Fibroblast of skin of abdomen (primary cell): ENCODE data around the gene AMH. TPM values are rescaled to one million over a fixed set of nuclear protein-coding genes. Genes with fewer than 3 reads are reported as not detected.
"Not testable (repeated sequence)": the region's sequence is repeated elsewhere in the genome, so short reads cannot be mapped to it uniquely, and the experiment has no call there.

Experiments
- DNase-seq: peaks from one replicate; pipeline ENCODE4 v3.0.0-alpha.2; 2013
- polyA plus RNA-seq, 2 experiments: library from polyadenylated mRNA; unstranded; fragments of 120-200 nt; gene quantifications; one replicate each; pipeline ENCODE4 v1.2.1, GENCODE V29; 2013; ENCODE audit not compliant: insufficient read length in 2 of 2

AMH gene
- polyA plus RNA-seq (2013, experiment 1 of 2; ENCODE audit: insufficient read length), result 1.1 TPM
- 0.84 TPM for polyA plus RNA-seq (2013, experiment 2 of 2; ENCODE audit: insufficient read length)

DNA sequence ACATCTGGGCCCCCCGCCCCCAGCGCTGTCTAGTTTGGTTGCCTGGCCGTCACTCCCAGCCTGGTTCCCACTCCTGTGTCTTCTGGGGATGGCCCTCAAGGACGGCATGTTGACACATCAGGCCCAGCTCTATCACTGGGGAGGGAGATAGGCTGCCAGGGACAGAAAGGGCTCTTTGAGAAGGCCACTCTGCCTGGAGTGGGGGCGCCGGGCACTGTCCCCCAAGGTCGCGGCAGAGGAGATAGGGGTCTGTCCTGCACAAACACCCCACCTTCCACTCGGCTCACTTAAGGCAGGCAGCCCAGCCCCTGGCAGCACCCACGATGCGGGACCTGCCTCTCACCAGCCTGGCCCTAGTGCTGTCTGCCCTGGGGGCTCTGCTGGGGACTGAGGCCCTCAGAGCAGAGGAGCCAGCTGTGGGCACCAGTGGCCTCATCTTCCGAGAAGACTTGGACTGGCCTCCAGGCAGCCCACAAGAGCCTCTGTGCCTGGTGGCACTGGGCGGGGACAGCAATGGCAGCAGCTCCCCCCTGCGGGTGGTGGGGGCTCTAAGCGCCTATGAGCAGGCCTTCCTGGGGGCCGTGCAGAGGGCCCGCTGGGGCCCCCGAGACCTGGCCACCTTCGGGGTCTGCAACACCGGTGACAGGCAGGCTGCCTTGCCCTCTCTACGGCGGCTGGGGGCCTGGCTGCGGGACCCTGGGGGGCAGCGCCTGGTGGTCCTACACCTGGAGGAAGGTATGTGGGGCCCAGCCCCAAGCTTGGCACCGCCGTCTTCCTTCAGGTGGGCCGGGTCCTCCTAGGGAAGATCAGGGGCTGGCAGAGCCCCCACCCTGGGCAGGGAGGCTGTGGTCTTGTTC is at the start of gene AMH:
Gene AMH, plus strand, starts transcription at position 314 of the 857 bp plus-strand sequence. Its CDS starts 10 bp downstream, at position 324.
- DNase-seq, result no peak

DNA sequence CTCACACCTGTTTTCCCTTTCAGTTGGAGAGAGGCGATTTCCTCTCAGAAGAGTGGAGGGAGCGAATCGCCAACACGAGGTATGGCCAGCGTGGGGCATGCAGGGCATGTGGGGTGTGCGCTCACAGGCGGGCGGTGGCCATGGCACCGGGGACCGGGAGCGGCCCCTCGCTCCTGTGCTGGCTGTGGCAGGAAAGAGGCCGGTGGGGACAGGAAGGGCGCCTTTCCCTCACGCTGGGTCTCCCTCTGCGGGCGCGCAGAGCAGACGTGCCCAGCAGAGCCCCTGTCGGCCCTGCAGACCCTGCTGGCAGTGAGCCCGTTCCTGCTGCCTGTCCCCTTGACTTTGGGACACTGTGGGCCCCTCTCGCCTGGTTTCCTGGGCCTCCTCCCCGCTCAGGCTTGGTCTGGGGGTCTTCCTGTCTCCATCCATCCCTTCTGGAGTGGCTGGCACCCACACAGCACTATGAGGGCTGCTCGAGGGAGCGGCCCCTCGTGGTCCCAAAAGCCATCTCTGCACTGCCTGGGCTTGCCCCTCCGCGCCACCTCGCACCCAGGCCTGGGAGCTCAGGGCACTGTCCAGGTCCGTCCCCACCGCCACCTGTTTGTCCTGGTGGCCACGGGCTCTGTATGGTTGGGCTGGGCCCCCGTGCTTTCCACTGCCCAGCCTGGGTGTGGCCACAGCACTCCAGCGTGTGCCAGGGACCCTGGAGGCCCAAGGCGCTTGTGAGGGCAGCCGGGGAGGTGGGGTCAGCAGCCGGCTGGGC is 49.1 kb upstream of the AMH start:
- no peak for DNase-seq

DNA sequence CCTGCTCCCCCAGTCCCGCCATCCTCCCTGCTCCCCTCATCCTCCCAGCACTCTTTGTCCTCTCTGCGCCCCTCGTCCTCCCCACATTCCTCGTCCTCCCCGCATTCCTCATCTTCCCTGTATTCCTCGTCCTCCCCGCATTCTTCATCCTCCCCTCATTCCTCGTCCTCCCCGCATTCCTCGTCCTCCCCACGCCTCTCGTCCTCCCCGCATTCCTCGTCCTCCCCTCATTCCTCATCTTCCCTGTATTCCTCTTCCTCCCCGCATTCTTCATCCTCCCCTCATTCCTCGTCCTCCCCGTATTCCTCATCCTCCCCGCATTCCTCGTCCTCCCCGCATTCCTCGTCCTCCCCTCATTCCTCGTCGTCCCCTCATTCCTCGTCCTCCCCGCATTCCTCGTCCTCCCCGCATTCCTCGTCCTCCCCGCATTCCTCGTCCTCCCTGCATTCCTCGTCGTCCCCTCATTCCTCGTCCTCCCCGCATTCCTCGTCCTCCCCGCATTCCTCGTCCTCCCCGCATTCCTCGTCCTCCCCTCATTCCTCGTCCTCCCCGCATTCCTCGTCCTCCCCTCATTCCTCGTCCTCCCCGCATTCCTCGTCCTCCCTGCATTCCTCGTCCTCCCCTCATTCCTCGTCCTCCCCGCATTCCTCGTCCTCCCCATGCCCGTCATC is 48.4 kb upstream of the AMH start:
- not testable (repeated sequence) for DNase-seq

DNA sequence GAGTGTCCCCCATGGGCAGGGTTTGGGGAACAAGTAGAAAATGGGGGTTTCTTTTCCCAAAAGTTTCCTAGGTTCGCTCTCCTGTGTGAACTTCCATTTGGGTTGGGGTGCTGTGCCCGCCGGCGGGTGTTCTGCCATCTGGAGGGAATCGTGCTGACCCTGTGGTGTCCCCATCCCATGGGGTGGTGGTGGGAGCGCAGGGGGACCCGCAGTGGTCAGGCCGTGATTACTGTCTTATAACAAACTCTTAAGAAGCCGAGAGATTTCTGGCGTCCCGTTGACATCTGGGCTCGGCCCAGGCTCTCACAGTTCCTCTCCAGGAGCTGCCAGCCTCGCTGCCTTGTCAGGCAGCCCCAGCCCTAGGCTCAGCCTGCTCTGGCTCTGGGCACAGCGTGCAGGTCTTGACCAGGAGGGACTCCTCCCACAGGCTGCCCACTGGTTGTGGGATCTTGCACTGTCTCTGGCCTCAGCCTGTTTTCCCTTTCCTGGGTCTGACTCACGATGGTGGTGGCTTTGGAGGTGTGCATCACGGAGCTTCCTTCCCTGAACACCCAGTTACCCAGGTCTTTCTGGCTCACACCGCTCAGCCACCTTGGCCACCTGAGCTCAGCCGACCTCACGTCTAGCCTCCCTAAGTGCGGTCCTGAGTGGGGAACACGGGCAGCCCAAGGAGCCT is 47.5 kb upstream of the AMH start:
- DNase-seq, result no peak

DNA sequence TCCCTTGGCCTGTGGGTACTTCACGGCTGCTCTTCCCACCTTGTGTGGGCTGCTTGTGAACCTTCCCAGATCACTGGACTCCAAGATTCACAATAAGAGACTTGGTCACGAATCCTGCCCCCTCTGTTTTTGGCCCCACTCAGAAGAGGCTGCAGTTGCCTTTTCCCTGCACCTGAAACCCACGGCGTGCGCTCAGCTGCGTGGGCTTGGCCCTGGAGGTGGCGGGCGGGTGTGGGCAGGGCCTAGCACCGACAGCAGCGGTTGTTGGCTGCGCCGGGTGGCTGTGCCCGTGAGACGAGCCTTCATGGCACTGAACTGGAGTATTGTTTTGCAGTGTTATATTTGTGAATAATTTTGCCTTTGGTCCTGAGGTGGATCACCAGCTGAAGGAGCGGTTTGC is 46.8 kb upstream of the AMH start:
- DNase-seq, result no peak

DNA sequence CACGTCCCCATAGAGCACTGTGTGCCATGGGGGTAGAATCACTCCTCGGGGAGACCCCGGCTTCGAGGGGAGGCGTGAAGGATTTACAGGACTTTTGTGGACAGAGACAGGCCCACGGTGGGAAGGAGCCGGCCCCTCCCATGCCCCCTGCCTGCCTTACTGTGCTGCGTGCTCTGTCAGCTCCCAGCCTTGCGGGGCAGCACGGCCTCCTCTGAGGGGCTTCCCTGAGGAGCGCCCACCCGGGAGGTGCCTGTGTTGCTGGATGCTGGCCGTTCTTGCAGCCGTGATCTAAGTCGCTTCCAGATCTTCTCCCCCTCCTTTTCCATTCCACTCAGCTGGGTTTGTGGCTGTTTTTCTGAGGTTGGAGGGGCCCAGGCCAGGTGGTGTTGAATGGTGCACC is 42.1 kb upstream of the AMH start:
- DNase-seq, result no peak

DNA sequence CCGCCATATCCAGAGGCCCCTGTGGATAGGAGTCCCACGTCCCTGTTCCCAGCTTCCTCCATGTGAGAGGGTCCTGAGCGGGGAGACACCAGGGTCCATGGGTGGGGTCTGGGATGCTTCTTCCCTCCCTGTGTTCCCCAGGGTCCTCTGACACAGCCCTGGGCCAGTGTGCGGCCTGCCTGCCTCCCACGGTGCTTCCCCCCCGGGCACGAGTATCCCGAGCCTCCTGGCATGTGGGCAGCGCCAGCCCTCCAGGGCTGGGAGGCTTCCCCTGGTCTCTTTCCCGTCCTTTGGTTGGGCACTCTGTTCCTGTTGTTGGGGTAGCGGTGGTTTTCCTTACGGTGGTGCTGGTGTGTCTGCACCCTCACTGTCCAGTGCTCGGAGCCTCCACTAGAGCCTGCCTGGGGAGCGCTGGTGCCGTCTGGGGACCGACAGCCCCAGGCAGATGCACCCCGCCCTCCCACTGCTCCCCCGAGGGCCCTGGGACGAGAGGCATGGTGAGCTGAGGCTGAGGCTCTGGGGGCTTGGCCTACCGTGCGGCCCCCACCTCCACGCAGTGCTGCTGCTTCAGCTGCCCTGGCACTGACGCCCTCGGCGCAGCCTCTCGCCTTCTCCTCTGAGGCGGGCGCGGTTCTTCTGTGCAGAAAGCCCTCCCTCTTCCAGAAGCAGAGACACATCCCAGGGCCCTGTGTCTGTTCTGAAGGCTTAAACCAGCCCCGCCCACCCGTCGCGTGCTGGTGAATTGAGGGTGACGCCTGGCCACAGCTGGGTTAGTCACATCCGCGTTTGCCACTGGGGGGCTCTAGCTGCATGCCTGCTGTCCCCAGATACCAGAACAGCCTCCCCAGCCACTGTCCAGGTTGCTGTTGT is 40.9 kb upstream of the AMH start:
- peak; percentile 71 for DNase-seq

DNA sequence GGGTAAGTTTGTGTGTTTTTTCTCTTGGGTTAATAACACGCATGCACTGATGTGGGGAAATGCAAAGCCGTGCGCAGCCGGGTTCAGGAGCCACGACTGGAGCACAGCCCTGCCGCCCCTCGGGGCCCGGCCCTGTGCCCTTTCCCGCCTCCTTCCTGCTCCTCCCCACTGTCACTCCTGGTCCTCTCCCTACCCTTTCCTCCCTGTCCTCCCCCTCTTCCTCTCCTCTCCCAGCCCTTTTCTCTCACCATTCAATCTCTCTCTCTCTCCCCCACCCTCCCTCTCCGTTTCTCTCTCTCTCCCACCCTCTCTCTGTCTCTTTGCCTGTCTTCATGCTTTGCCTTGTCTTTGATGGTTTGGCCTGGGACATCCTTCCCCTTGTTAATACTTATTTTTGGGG is 40.1 kb upstream of the AMH start:
- DNase-seq, result no peak

DNA sequence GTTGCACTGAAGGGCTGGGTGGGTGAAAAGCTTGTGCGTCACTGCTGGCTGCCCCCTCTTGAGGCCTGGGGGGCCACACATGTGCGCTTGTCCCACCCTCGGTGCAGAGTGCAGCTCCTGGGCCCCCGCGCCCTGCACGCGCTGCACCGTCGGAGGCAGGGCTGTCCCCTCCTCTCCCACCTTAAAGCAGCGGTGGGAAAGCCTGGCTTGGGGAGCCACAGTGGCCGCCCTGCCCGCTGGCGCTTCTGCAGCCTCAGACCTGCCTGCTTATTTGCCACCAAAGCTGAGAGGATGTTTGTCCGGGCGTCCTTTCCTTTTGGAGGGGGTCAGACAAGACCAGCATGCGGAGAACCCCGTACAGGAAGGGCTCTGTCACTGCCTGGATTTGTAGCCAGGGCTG is 39.7 kb upstream of the AMH start:
- no peak for DNase-seq

DNA sequence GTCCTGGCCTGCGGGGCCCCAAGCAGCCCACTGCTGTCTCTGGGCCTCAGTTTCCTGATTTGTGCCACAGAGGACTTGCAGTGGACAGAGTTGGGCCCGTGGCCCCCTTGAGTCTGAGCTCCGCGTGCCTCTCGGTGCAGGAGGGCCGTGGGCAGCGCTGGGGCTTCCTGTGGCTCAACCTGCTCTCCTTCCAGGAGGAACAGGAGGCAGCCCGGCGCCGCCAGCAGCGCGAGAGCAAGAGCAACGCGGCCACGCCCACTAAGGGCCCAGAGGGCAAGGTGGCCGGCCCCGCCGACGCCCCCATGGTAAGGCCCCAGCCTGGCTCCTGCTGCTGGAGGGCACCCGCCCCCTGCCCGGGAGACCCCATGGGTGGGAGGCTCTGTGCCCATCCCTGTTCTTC is 38.9 kb upstream of the AMH start:
- no peak for DNase-seq

DNA sequence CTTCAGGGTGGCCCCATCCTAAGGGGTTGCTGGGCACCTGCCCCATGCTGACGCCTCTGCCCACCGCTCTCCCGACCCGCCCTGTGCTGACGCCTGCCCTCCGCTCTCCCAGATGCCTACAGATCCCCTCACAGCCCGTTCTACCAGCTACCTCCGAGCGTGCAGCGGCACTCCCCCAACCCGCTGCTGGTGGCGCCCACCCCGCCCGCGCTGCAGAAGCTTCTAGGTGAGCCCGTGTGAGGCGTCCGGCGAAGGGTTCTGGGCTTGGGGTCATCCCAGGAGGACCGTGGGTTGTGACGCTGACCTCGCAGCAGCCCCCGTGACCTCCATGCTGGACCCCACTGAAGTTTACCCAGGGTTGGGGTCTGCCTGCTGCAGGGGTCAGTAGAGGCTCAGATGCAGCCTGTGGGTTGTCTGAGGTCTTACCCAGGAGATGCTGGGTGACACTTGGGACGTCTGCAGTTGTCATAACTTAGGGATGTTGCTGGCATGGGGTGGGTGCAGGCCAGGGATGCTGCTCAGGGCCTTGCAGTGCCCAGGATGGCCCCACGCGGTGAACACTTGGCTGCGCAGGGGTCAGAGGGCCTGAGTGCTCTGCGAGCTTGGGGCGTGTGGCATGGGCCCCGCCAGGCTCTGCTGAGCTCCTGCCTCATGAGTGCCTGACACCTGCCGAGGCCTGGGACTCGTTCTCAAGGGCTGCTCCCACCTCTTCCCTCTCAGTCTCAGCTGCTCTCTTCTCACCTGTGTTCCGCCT is 38.0 kb upstream of the AMH start:
- DNase-seq, result no peak

DNA sequence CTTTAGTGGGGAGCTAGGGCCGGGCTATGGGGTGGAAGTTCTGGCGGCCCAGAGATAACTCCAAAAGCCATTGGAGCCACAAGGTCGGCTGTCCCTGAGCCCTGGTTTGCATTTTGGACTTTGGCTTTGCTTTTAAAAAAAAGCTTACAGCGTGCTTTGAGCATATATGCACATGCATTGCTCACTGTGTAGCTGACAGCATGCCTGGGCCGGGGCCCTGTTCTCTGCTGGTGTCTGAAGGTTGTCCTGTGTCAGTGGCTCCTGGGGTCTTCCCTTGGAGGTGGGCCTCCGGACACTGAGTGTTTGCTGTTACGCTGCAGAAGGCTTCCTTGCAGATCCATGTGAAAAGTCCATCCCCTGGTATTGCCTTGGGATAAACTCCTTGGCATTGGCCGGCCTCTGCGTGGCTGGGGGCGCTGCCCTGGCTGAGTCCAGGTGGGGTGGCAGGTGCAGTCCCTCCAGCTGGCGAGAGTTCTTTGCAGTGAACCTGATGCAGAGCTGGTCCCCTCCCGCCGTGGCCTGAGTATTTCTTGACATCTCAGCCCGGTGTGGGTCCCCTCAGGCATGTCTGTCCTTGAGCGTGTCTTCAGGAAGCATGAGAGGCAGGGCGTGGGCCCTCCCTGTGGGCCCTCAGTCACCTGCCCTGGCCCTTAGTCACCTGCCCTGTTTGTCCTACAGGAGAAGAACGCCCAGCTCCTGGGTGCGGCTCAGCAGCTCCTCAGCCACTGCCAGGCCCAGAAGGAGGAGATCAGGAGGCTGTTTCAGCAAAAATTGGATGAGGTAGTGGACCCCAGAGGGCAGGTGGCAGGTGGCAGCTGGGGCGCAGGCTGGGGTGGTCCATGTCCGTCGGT is 36.0 kb upstream of the AMH start:
- DNase-seq, result no peak

DNA sequence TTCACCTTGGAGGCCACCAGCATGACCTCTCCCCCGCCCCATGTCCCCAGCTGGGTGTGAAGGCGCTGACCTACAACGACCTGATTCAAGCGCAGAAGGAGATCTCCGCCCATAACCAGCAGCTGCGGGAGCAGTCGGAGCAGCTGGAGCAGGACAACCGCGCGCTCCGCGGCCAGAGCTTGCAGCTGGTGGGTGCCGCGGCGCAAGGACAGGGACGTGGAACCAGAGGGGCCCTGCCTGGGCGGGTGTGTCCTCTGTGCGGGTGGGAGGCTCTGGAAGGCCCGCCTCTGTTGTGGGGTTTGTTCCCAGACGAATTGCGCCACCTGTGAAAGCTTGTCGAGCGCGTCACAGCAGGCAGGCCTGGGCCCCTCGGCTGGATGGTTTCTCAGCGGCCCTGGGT is 35.3 kb upstream of the AMH start:
- no peak for DNase-seq

DNA sequence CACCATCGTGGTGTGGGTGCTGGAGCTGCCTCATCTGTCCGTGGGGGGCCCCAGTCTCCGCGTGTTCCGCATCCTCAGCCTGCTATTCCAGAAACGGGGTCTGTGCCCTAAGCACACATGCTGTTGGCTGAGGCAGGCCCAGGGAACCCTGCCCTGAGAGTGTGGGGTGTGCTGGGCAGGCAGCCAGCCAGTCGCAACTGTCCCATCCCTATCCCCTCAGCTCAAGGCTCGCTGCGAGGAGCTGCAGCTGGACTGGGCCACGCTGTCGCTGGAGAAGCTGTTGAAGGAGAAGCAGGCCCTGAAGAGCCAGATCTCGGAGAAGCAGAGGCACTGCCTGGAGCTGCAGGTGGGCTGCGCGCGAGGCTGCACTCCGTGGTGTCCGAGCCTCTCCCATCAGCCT is 34.9 kb upstream of the AMH start:
- no peak for DNase-seq

DNA sequence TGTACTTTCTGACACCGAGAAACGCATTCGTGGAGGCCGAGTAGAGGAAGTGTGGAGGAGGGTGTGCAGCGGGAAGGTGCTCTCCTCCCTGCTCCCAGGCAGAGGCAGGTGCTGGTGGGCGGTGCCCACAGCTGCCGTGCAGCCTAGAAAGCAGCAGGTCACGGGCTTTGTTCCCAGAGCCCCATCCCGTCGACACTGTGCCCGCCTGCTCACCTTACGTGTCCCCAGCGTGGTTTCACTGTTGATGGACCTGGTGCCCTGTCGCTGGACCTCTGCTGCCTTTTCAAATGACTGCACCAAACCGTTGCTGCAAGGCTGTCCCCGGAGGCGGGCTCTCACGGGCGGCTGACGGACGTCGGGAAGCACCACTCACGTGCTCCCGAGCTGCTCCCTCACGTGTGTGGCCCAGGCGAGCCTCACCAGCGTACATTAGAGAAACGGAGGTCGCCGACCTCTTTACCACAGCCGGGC is 33.8 kb upstream of the AMH start:
- DNase-seq, result no peak

DNA sequence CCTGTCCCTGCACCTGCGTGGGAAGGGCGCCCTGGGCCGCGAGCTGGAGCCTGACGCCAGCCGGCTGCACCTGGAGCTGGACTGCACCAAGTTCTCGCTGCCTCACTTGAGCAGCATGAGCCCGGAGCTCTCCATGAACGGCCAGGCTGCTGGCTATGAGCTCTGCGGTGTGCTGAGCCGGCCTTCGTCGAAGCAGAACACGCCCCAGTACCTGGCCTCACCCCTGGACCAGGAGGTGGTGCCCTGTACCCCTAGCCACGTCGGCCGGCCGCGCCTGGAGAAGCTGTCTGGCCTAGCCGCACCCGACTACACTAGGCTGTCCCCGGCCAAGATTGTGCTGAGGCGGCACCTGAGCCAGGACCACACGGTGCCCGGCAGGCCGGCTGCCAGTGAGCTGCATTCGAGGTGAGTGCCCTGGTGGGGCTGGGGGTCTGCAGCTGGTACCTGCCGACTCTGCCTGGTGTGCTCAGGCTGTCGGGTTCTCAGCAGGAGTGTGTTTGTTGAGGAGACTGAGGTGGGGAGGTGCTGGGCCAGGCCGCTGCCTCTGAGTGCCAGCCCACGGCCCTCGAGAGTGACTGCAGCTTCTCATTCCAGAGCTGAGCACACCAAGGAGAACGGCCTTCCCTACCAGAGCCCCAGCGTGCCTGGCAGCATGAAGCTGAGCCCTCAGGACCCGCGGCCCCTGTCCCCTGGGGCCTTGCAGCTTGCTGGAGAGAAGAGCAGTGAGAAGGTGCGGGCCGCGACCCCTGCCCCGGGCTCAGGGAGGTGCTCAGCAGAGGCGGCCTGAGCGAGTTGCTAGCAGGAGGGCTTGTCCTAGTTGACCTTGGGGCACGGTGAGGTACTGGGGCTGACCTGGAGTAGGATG is 32.5 kb upstream of the AMH start:
- DNase-seq, result no peak

DNA sequence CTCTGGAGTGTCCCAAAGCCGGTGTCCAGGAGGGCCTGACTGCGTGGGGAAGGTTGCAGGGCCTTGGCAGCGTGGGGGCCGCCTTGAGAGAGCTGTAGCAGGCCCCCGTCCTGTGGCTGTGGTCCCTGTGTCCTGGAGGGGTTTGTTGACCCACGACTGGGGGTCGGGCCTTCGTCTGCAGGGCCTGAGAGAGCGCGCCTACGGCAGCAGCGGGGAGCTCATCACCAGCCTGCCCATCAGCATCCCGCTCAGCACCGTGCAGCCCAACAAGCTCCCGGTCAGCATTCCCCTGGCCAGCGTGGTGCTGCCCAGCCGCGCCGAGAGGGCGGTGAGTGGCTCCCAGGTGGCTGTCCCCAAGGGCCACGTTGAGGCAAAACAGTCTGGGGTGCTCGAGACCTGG is 31.5 kb upstream of the AMH start:
- DNase-seq, result no peak

DNA sequence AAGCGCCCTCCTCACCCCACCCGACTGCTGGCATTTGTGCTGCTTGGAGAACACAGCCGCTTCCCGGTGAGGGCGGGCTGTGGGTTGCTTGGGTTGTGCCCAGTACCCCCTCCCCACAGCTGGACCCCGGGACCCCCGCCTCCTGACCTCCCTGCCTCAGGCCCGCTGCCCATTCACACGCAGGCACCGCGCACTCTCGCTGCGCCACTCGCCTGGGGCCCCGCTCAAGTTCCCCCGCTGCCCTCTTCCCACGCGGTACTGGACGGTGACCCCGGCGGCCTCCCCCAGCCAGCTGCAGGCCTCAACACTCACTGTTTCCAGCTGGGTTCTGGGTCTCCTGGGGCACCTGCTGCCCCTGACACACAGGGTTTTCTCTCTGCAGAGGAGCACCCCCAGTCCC is 29.4 kb upstream of the AMH start:
- no peak for DNase-seq
